CD8-positive, alpha-beta memory T cell (primary cell): ENCODE measurements around the gene SORL1-AS1.
"Not testable (repeated sequence)": the region's sequence is repeated elsewhere in the genome, so short reads cannot be mapped to it uniquely, and the experiment has no call there.

Experiments used
- CTCF ChIA-PET: fragments of 350-600 bp; sonication (Branson Sonifier 250); formaldehyde crosslinking; loops from one replicate; lab custom pipeline; 2021; ENCODE audit warnings: antibody characterized with exemption; lab: Charles Lee
- POLR2A ChIA-PET: fragments of 350-600 bp; sonication (Branson Sonifier 250); formaldehyde crosslinking; loops from one replicate; lab custom pipeline; 2021; ENCODE audit warnings: antibody characterized with exemption; lab: Charles Lee
- DNase-seq, 5 donors: peaks; one replicate each; pipeline versions ENCODE4 v3.0.0 to v3.0.0-alpha.2; 2020 to 2022; ENCODE audit warnings: mixed read lengths in 1 of 5
- H3K27ac ChIP-seq: one replicate; pipeline ENCODE4 v1.7.0; 2013; ENCODE audit warnings: low read depth, mild to moderate bottlenecking, low read length, moderate library complexity
- H3K27me3 ChIP-seq: 2 replicates; pipeline ENCODE4 v1.7.0; 2013; ENCODE audit warnings: low read length, mild to moderate bottlenecking; ENCODE audit not compliant: insufficient read depth, poor library complexity, severe bottlenecking
- H3K36me3 ChIP-seq: 2 replicates; pipeline ENCODE4 v1.7.0; 2013; ENCODE audit warnings: mild to moderate bottlenecking, low read length, moderate library complexity; ENCODE audit not compliant: insufficient read depth
- H3K4me1 ChIP-seq: 2 replicates; pipeline ENCODE4 v1.7.0; 2013; ENCODE audit warnings: mild to moderate bottlenecking, low read length, moderate library complexity; ENCODE audit not compliant: insufficient read depth
- H3K4me3 ChIP-seq: 2 replicates; pipeline ENCODE4 v1.7.0; 2013; ENCODE audit warnings: mild to moderate bottlenecking, low read length
- H3K9me3 ChIP-seq: 2 replicates; pipeline ENCODE4 v1.7.0; 2013; ENCODE audit warnings: mild to moderate bottlenecking, low read length
- H3K27ac Mint-ChIP-seq, 8 donors: one replicate each; pipeline ENCODE4 v1.8.0; 2020 to 2021; ENCODE audit warnings: mixed read lengths in 8 of 8, mild to moderate bottlenecking in 6 of 8, inconsistent platforms in 3 of 8, moderate library complexity in 3 of 8
- H3K27me3 Mint-ChIP-seq, 2 donors: one replicate each; pipeline ENCODE4 v1.8.0; 2020 to 2021; ENCODE audit warnings: mixed read lengths in 2 of 2, mild to moderate bottlenecking in 1 of 2, moderate library complexity in 1 of 2
- H3K36me3 Mint-ChIP-seq, 3 donors: one replicate each; pipeline ENCODE4 v1.8.0; 2020 to 2021; ENCODE audit warnings: mixed read lengths in 3 of 3, inconsistent platforms in 1 of 3, mild to moderate bottlenecking in 1 of 3
- H3K4me1 Mint-ChIP-seq, 3 donors: one replicate each; pipeline ENCODE4 v1.8.0; 2020 to 2021; ENCODE audit warnings: mixed read lengths in 3 of 3, inconsistent platforms in 1 of 3, mild to moderate bottlenecking in 1 of 3
- H3K4me3 Mint-ChIP-seq, 7 donors: one replicate each; pipeline ENCODE4 v1.8.0; 2020 to 2021; ENCODE audit warnings: mixed read lengths in 7 of 7, mild to moderate bottlenecking in 6 of 7, moderate library complexity in 4 of 7, inconsistent platforms in 2 of 7
- H3K9me3 Mint-ChIP-seq, 5 donors: one replicate each; pipeline ENCODE4 v1.8.0; 2020 to 2022; ENCODE audit warnings: mixed read lengths in 5 of 5, mild to moderate bottlenecking in 3 of 5, moderate library complexity in 2 of 5, inconsistent platforms in 1 of 5

Gene SORL1-AS1

DNA sequence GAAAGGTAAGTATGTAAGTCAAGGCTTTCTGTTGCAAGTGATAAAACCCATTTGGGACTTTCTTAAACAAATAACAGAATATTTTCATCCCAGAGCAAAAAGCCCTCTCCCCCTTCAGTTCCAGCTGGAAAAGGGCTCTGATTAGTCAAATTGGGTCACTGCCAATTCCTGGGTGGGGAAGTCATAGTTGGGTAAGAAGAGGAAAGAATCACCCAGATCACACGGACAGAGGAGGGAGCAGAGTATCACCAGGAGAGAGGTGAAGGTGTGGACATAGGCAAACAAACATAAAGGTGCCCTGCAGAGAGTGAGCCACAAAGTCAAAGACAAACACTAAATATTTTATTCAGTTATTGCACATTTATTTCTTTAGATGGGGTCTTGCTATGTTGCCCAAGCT is 36.9 kb downstream of the SORL1-AS1 start:
- ChIA-PET POLR2A (interaction anchor here (0.6 kb wide), 1 partner anchor 1662 kb away, joined by 4 read pairs; no protein-coding TSS in a partner anchor), CTCF (no interaction called here)
- Histone ChIP-seq H3K36me3 (no peaks in the 10 kb centered on the region), H3K9me3 (no peaks in the 10 kb centered on the region), H3K4me3 (no peak overlapping the region), H3K27me3 (no peaks in the 10 kb centered on the region), H3K4me1 (peaks cover 40% of the 10 kb centered on the region), H3K27ac (no peak overlapping the region)
- Mint-ChIP-seq H3K9me3 (no peaks in the 10 kb centered on the region), H3K36me3 (peaks cover 0 to 6% (median 2%) of the 10 kb centered on the region in 3 donors), H3K27ac (peak overlapping the region in 7 of 8 donors; percentile 18 to 92 (median 74)), H3K4me3 (no peak overlapping the region), H3K4me1 (peaks cover 37 to 52% (median 45%) of the 10 kb centered on the region in 3 donors), H3K27me3 (no peaks in the 10 kb centered on the region)
- DNase-seq, result no peak

DNA sequence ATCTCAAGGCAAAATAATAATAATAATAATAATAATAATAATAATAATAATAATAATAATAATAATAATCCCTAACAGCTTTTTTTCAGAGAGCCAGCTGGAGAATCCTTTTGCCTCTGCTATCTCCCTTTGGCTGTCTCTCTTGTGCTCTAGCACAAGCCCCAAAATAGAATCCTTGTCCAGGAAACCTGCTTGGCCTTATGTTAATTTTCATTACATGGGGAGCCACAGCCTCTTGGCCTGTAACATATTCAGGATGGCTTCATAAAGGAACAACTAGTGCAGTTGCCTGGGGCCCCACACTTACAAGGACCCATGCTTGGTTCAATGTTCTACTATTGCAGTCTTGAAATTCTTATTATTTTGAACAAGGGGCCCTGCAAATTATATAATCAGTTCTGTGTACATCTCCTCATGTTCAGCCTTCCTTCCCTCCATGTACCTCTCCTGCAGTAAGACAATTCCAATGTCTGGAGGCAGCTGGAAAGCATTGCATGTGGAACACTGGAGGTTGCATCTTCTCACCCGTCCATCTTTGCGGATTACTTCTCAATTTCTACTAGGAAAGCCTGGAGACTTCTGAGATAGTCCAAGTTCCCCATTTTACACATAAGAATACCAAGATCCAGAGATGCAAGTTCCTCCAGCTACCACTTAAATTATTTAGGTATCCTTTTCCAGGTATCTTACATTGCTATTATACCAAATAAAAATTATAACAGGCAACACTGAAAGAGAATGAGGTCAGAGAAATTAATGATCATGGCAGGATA is 38.4 kb downstream of the SORL1-AS1 start:
- ChIA-PET POLR2A (interaction anchor here (0.5 kb wide), 1 partner anchor 9 kb away, joined by 5 read pairs; no protein-coding TSS in a partner anchor), CTCF (no interaction called here)
- Mint-ChIP-seq H3K36me3 (peaks cover 0 to 6% (median 4%) of the 10 kb centered on the region in 3 donors), H3K4me3 (no peak overlapping the region), H3K4me1 (peaks cover 29 to 39% (median 33%) of the 10 kb centered on the region in 3 donors), H3K9me3 (no peaks in the 10 kb centered on the region), H3K27me3 (no peaks in the 10 kb centered on the region), H3K27ac (peak overlapping the region in 4 of 8 donors; percentile 16 to 61 (median 24))
- Histone ChIP-seq H3K4me1 (peaks cover 25% of the 10 kb centered on the region), H3K27me3 (no peaks in the 10 kb centered on the region), H3K36me3 (no peaks in the 10 kb centered on the region), H3K4me3 (no peak overlapping the region), H3K9me3 (no peaks in the 10 kb centered on the region), H3K27ac (no peak overlapping the region)
- no peak for DNase-seq

DNA sequence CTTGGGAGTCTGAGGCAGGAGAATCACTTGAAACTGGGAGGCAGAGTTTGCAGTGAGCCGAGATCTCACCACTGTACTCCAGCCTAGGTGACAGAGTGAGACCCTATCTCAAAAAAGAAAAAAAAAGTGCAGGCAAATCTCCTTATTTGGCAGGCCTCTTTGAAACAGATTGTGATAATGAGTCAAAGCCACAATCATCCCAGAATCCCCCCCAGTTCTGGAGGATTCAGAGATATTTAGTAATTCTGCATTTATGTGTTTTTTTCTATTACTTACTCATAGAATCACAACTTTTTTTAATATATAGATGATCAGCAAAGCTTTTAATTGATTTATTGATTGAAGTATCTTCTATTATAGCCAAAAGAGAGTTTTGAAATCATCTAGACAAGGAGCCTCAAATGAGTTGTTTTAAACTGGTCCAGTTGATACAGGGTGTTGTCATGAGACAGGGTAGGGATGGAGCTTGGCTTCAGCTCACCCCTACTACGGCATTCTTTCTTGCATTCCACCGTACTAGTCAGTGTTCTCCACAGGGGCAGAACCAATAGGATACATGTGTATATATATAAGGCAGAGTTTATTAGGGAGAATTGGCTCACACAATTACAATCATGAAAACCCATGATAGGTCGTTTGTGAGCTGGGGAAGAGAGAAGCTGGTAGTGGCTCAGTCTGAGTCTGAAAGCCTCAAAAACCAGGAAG is 39.9 kb downstream of the SORL1-AS1 start:
- Mint-ChIP-seq H3K9me3 (no peaks in the 10 kb centered on the region), H3K27ac (peak overlapping the region in 3 of 8 donors; percentile 57 to 90 (median 79)), H3K27me3 (no peaks in the 10 kb centered on the region), H3K4me1 (peaks cover 17 to 25% (median 20%) of the 10 kb centered on the region in 3 donors), H3K4me3 (no peak overlapping the region), H3K36me3 (peaks cover 0 to 6% (median 4%) of the 10 kb centered on the region in 3 donors)
- Histone ChIP-seq H3K4me1 (peaks cover 10% of the 10 kb centered on the region), H3K36me3 (no peaks in the 10 kb centered on the region), H3K4me3 (no peak overlapping the region), H3K9me3 (no peaks in the 10 kb centered on the region), H3K27me3 (no peaks in the 10 kb centered on the region), H3K27ac (no peak overlapping the region)
- ChIA-PET CTCF (no interaction called here), POLR2A (no interaction called here)
- no peak for DNase-seq

DNA sequence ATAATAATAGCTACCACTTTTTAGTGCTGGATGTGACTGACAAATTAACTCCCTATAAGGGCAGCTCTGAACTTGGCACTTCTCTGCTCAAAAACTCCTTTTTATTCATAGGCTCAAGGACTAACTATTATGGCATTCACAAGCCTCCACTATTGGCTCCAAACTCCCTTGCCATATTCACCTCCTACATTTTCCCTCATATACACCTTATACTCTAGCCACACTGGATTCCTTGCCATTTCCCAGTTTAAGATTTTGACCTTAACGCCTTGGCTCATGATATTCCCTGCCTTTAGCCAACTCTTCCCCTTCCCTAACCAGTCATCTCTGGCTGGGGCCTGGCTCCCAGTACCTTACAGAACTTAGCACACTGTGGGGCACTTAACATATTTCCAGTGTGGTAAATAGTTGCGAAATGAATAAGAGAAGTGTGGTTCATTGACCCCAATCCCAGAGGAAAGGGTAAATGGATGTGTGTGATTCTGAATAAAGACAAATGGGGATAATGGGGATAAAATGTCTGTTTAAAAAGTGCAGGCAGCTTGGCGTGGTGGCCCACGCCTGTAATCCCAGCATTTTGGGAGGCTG is 40.7 kb downstream of the SORL1-AS1 start:
- H3K36me3 ChIP-seq, result no peaks in the 10 kb centered on the region
- H3K36me3 Mint-ChIP-seq, result peaks cover 0 to 4% (median under 1%) of the 10 kb centered on the region in 3 donors
- H3K27me3 ChIP-seq, result no peaks in the 10 kb centered on the region
- peak overlapping the region in 3 of 8 donors; percentile 3 to 66 (median 64) for H3K27ac Mint-ChIP-seq
- DNase-seq, result no peak
- H3K4me1 Mint-ChIP-seq, result peaks cover 11 to 18% (median 14%) of the 10 kb centered on the region in 3 donors
- H3K9me3 ChIP-seq, result no peaks in the 10 kb centered on the region
- no peak overlapping the region for H3K4me3 Mint-ChIP-seq
- no peaks in the 10 kb centered on the region for H3K9me3 Mint-ChIP-seq
- peaks cover 3% of the 10 kb centered on the region for H3K4me1 ChIP-seq
- POLR2A ChIA-PET, result no interaction called here
- CTCF ChIA-PET, result no interaction called here
- no peak overlapping the region for H3K27ac ChIP-seq
- H3K27me3 Mint-ChIP-seq, result no peaks in the 10 kb centered on the region
- H3K4me3 ChIP-seq, result no peak overlapping the region

DNA sequence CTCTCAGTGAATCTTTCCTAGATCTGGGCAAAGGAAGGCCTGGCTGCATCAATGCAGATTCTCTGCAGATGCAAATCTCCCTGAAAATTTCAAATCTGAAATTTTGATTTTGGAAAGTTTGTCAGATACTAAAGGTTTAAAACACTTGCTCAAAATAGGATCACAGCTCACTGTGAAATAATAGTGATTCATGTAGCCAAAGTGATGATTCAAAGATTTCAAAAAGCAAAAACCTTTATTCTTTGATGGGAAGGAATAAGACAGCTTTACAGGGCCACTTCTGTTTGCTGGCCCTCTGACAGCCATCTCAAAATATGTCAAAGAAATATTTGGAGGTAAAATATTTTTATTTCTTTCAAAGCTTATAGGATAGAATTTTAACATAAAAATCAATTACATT is 41.4 kb downstream of the SORL1-AS1 start:
- H3K36me3 Mint-ChIP-seq, H3K27me3 Mint-ChIP-seq, H3K9me3 Mint-ChIP-seq, H3K27ac Mint-ChIP-seq, DNase-seq, CTCF ChIA-PET, H3K4me3 Mint-ChIP-seq, H3K4me1 ChIP-seq, H3K27me3 ChIP-seq, H3K4me3 ChIP-seq, H3K36me3 ChIP-seq, POLR2A ChIA-PET, H3K27ac ChIP-seq, H3K9me3 ChIP-seq: not testable (repeated sequence)
- peaks cover 8 to 12% (median 9%) of the 10 kb centered on the region in 3 donors for H3K4me1 Mint-ChIP-seq

DNA sequence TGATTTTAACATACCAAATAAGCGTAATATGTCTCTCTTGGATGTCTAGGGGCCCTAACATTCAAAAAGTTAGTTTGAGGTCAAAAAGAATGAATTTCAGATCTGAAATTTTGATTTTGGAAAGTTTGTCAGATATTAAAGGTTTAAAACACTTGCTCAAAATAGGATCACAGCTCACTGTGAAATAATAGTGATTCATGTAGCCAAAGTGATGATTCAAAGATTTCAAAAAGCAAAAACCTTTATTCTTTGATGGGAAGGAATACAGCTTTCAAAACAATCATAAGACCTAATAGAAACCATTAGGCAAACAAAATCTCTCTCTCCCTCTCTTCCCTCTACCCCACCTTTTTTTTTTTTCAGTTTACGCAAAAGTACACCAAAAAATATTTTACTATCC is 42.7 kb downstream of the SORL1-AS1 start:
- H3K27ac ChIP-seq, H3K27me3 ChIP-seq, H3K27ac Mint-ChIP-seq, H3K4me1 ChIP-seq, H3K9me3 Mint-ChIP-seq, H3K9me3 ChIP-seq, H3K36me3 Mint-ChIP-seq, H3K4me3 Mint-ChIP-seq, H3K4me3 ChIP-seq, CTCF ChIA-PET, H3K27me3 Mint-ChIP-seq, DNase-seq, H3K36me3 ChIP-seq, H3K4me1 Mint-ChIP-seq: not testable (repeated sequence)
- POLR2A ChIA-PET, result interaction anchor here (0.9 kb wide), 1 partner anchor 22 kb away, joined by 8 read pairs; no protein-coding TSS in a partner anchor

DNA sequence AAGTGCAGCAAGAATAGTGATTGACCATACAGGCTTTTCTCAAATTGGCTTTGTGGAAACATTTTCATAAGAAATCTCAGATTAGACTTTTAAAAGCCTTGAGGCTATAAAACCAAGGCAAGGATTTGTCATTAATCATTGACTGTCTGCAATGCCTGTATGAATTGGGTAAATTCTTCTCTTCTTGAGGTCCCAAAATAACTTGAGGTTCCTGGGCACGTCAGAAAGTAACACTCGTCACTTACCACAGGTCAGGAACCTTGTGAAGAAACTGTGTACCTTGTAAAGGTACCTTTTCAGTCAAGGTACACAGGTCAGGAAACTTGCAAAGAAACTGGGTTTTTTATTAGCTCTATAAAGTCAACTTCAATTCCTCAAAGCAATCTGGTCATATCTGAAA is 43.9 kb downstream of the SORL1-AS1 start:
- no peaks in the 10 kb centered on the region for H3K9me3 Mint-ChIP-seq
- no peak for DNase-seq
- peaks cover 0 to 2% (median 0%) of the 10 kb centered on the region in 3 donors for H3K4me1 Mint-ChIP-seq
- Histone ChIP-seq H3K4me1 (no peaks in the 10 kb centered on the region), H3K36me3 (no peaks in the 10 kb centered on the region), H3K4me3 (no peak overlapping the region), H3K27me3 (no peaks in the 10 kb centered on the region), H3K9me3 (no peaks in the 10 kb centered on the region), H3K27ac (no peak overlapping the region)
- CTCF ChIA-PET, result no interaction called here
- H3K27ac Mint-ChIP-seq, result no peak overlapping the region
- no peaks in the 10 kb centered on the region for H3K27me3 Mint-ChIP-seq
- POLR2A ChIA-PET, result interaction anchor here (0.9 kb wide), 1 partner anchor 23 kb away, joined by 8 read pairs; no protein-coding TSS in a partner anchor
- H3K36me3 Mint-ChIP-seq, result peaks cover 0 to 4% (median 0%) of the 10 kb centered on the region in 3 donors
- H3K4me3 Mint-ChIP-seq, result no peak overlapping the region

DNA sequence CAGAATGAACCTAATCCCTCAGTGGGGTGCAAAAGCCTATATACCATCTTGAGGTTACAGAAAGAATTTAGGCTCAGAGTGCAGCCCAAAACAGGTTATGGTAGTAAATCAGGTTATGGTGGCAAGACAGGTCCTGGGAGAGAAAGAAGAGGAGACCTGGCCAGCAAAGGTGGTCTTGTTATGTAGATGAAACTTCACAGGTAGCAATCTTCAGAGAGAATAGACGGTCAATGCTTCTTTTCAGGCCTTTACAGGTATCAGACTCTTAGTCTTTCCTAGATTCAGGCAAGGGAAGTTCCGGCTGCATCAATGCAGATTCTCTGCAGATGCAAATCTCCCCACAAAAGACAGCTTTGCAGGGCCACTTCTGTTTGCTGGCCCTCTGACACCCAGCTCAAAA is 46.5 kb downstream of the SORL1-AS1 start:
- H3K27me3 Mint-ChIP-seq, result no peaks in the 10 kb centered on the region
- CTCF ChIA-PET, result interaction anchor here (2.0 kb wide), 1 partner anchor 11 kb away, joined by 4 read pairs; no protein-coding TSS in a partner anchor
- no peaks in the 10 kb centered on the region for H3K4me1 ChIP-seq
- H3K4me1 Mint-ChIP-seq, result no peaks in the 10 kb centered on the region
- no peak overlapping the region for H3K4me3 ChIP-seq
- DNase-seq, result no peak
- H3K4me3 Mint-ChIP-seq, result no peak overlapping the region
- H3K9me3 ChIP-seq, result no peaks in the 10 kb centered on the region
- POLR2A ChIA-PET, result no interaction called here
- no peaks in the 10 kb centered on the region for H3K27me3 ChIP-seq
- peaks cover 0 to 10% (median 3%) of the 10 kb centered on the region in 3 donors for H3K36me3 Mint-ChIP-seq
- H3K27ac Mint-ChIP-seq, result no peak overlapping the region
- H3K27ac ChIP-seq, result no peak overlapping the region
- no peaks in the 10 kb centered on the region for H3K36me3 ChIP-seq
- peaks cover 0 to 9% (median 4%) of the 10 kb centered on the region in 5 donors for H3K9me3 Mint-ChIP-seq
